SK-N-MC (cell line): ENCODE data around the gene ABCD2.

Experiments
- EZH2 ChIP-seq: fragments of 200-600 bp; sonication (generic); IDR thresholded peaks from one replicate; pipeline ENCODE4 v1.6.1; 2017; ENCODE audit warnings: antibody characterized with exemption
- FOXP2 ChIP-seq: optimal IDR thresholded peaks from 2 replicates; pipeline ENCODE3; 2011; ENCODE audit warnings: mild to moderate bottlenecking, moderate library complexity; ENCODE audit not compliant: insufficient read depth; ENCODE audit errors: extremely low read length, control extremely low read depth
- POLR2AphosphoS5 ChIP-seq: IDR thresholded peaks from 2 replicates; pipeline ENCODE4 v1.6.1; 2012; ENCODE audit warnings: mild to moderate bottlenecking, low read depth, low read length, borderline replicate concordance

DNA sequence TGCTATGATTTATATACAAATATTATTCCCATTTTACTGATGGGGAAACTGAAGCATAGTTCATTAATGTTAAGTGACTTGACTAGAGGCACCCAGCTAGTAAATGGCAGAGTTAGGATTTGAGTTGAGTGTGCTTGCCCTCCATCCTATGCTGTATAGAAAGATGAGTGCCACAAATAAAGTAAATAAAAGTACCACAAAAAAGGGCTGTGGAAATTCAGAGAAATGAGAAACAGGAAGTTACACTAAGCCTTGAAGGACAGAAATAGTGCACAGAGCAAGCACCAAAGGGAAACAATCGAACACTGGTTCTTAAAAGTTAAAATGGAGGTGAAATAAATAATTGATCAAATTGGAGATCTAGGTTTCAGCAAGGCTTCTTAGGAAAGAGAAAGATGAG lies 9.2 kb upstream of the ABCD2 start:
- no peak for TF ChIP-seq EZH2
- TF ChIP-seq POLR2AphosphoS5: no peak
- no peak for TF ChIP-seq FOXP2
